ENCODE measurements around the gene U2AF2. TPM values are rescaled to one million over a fixed set of nuclear protein-coding genes. Genes with fewer than 3 reads are reported as not detected.

The U2AF2 gene
- total RNA-seq: 100 to 1,000 TPM in 7 of 8 experiments, 10 to 100 TPM in 1; 85.3 to 252 (median 133) TPM

GRCh38 chr19:55654868-55655647, at the start of gene U2AF2:
TSS of gene U2AF2 (plus strand) at chr19:55655035. CDS start at chr19:55655105, 70 bp downstream.
- in situ Hi-C loops (cut with MboI; ENCODE audit: low pct_unique_long_range_greater_than_20kb in 2 of 9, low sequenced_read_pairs in 9 of 9, unreplicated experiment in 9 of 9): no loop called here

GRCh38 chr19:55605207-55605636, 49.6 kb upstream of the U2AF2 start:
- peaks cover 6 to 15% of the 10 kb centered on the region in 2 donors for H3K4me1 ChIP-seq (replicated peaks in 1 of 2)

More at GRCh38 chr19:55654868-55655647, at the start of gene U2AF2:
- peaks cover 9 to 10% of the 10 kb centered on the region in 2 donors for H3K4me1 ChIP-seq (replicated peaks in 1 of 2)
- ATAC-seq (replicated peaks in 6 of 8): peak; percentile 34 to 59 (median 53)
- peak within 1 kb of the TSS; percentile 70 to 96 (median 89) for H3K4me3 ChIP-seq
- 0 to 5% (median 2%) methylated on average over 2 to 10 of the region's 95 CpGs; no CpG with 5 or more reads in 4 of the 10 experiments for WGBS, 10 experiments
- H3K27ac ChIP-seq: peak within 1 kb of the TSS; percentile 100

GRCh38 chr19:55605637-55606470, 49.0 kb upstream of the U2AF2 start, which contains the start of gene ZNF865:
TSS of gene ZNF865 (plus strand) at chr19:55605647. CDS start at chr19:55613619, 7,972 bp downstream.
- peak within 1 kb of the TSS; percentile 91 to 97 for H3K27ac ChIP-seq
- H3K4me3 ChIP-seq: peak within 1 kb of the TSS; percentile 58 to 84 (median 72)
- WGBS, 10 experiments: 0 to 7% (median 4%) methylated on average over 1 to 7 of the region's 44 CpGs; no CpG with 5 or more reads in 5 of the 10 experiments
- H3K4me1 ChIP-seq (replicated peaks in 1 of 2): peaks cover 6 to 14% of the 10 kb centered on the region in 2 donors
- in situ Hi-C loops (cut with MboI; ENCODE audit: low pct_unique_long_range_greater_than_20kb in 2 of 9, low sequenced_read_pairs in 9 of 9, unreplicated experiment in 9 of 9): loop anchor here in 1 of 9 experiments (10.0 kb wide), 1 partner anchor 91 kb away; no protein-coding TSS in a partner anchor
- peak; percentile 36 to 56 (median 42) for ATAC-seq (replicated peaks in 6 of 8)

More at GRCh38 chr19:55605207-55605636, 49.6 kb upstream of the U2AF2 start:
- WGBS, 10 experiments: 0 to 2% methylated on average over 2 to 9 of the region's 43 CpGs; no CpG with 5 or more reads in 8 of the 10 experiments
- Histone ChIP-seq H3K27ac (peak overlapping the region; percentile 91 to 97), H3K4me3 (peak overlapping the region; percentile 58 to 84 (median 72))
- peak; percentile 62 to 85 (median 81) for ATAC-seq (replicated peaks in 6 of 8)
- in situ Hi-C loops (cut with MboI; ENCODE audit: low pct_unique_long_range_greater_than_20kb in 2 of 9, low sequenced_read_pairs in 9 of 9, unreplicated experiment in 9 of 9): loop anchor here in 1 of 9 experiments (10.0 kb wide), 1 partner anchor 90 kb away; no protein-coding TSS in a partner anchor

- ATAC-seq (replicated peaks in 6 of 8): no peak
- WGBS, 10 experiments: 7 to 20% (median 17%) methylated on average over 1 to 11 of the region's 12 CpGs; no CpG with 5 or more reads in 5 of the 10 experiments
- Histone ChIP-seq H3K27ac (peak overlapping the region in 1 of 2 donors; percentile 97), H3K4me1 (replicated peaks in 1 of 2) (peaks cover 3 to 11% of the 10 kb centered on the region in 2 donors), H3K4me3 (peak overlapping the region; percentile 58 to 84 (median 72))
- in situ Hi-C loops (cut with MboI; ENCODE audit: low pct_unique_long_range_greater_than_20kb in 2 of 9, low sequenced_read_pairs in 9 of 9, unreplicated experiment in 9 of 9): loop anchor here in 1 of 9 experiments (10.0 kb wide), 1 partner anchor 92 kb away; no protein-coding TSS in a partner anchor
Measured at GRCh38 chr19:55606471-55606787, 48.4 kb upstream of the U2AF2 start.

- H3K27ac ChIP-seq: no peak overlapping the region
- peak overlapping the region in 4 of 5 donors; percentile 61 to 84 (median 74) for H3K4me3 ChIP-seq
- WGBS, 10 experiments: 67 to 95% (median 76%) methylated on average over 2 to 8 of the region's 9 CpGs; no CpG with 5 or more reads in 3 of the 10 experiments
- in situ Hi-C loops (cut with MboI; ENCODE audit: low pct_unique_long_range_greater_than_20kb in 2 of 9, low sequenced_read_pairs in 9 of 9, unreplicated experiment in 9 of 9): loop anchor here in 1 of 9 experiments (10.0 kb wide), 1 partner anchor 92 kb away; no protein-coding TSS in a partner anchor
- H3K4me1 ChIP-seq (replicated peaks in 1 of 2): peaks cover 3 to 11% of the 10 kb centered on the region in 2 donors
- no peak for ATAC-seq (replicated peaks in 6 of 8)
Measured at GRCh38 chr19:55606817-55607216, 48.0 kb upstream of the U2AF2 start.

GRCh38 chr19:55609326-55609725, 45.5 kb upstream of the U2AF2 start:
- Histone ChIP-seq H3K4me3 (no peak overlapping the region), H3K4me1 (replicated peaks in 1 of 2) (peaks cover under 1 to 7% of the 10 kb centered on the region in 2 donors), H3K27ac (no peak overlapping the region)
- no peak for ATAC-seq (replicated peaks in 6 of 8)
- 40 to 100% (median 91%) methylated on average over 1 to 5 of the region's 5 CpGs; no CpG with 5 or more reads in 3 of the 10 experiments for WGBS, 10 experiments
- in situ Hi-C loops (cut with MboI; ENCODE audit: low pct_unique_long_range_greater_than_20kb in 2 of 9, low sequenced_read_pairs in 9 of 9, unreplicated experiment in 9 of 9): loop anchor here in 1 of 9 experiments (10.0 kb wide), 1 partner anchor 95 kb away; no protein-coding TSS in a partner anchor

GRCh38 chr19:55611300-55611982, 43.4 kb upstream of the U2AF2 start:
- 0 to 100% (median 77%) methylated on average over 1 to 4 of the region's 15 CpGs; no CpG with 5 or more reads in 4 of the 10 experiments for WGBS, 10 experiments
- H3K4me1 ChIP-seq (replicated peaks in 1 of 2): peaks cover 0 to 5% of the 10 kb centered on the region in 2 donors
- peak overlapping the region in 1 of 2 donors; percentile 20 for H3K27ac ChIP-seq
- ATAC-seq (replicated peaks in 6 of 8): no peak
- in situ Hi-C loops (cut with MboI; ENCODE audit: low pct_unique_long_range_greater_than_20kb in 2 of 9, low sequenced_read_pairs in 9 of 9, unreplicated experiment in 9 of 9): no loop called here
- no peak overlapping the region for H3K4me3 ChIP-seq

GRCh38 chr19:55611983-55612645, 42.7 kb upstream of the U2AF2 start:
- in situ Hi-C loops (cut with MboI; ENCODE audit: low pct_unique_long_range_greater_than_20kb in 2 of 9, low sequenced_read_pairs in 9 of 9, unreplicated experiment in 9 of 9): no loop called here
- no peak overlapping the region for H3K27ac ChIP-seq
- WGBS, 10 experiments: 86 to 100% (median 100%) methylated on average over 1 to 2 of the region's 3 CpGs; no CpG with 5 or more reads in 2 of the 10 experiments
- no peaks in the 10 kb centered on the region for H3K4me1 ChIP-seq (replicated peaks in 1 of 2)
- no peak overlapping the region for H3K4me3 ChIP-seq
- ATAC-seq (replicated peaks in 6 of 8): no peak

GRCh38 chr19:55613396-55613795, 41.4 kb upstream of the U2AF2 start:
- Histone ChIP-seq H3K4me1 (replicated peaks in 1 of 2) (no peaks in the 10 kb centered on the region), H3K27ac (no peak overlapping the region), H3K4me3 (no peak overlapping the region)
- in situ Hi-C loops (cut with MboI; ENCODE audit: low pct_unique_long_range_greater_than_20kb in 2 of 9, low sequenced_read_pairs in 9 of 9, unreplicated experiment in 9 of 9): no loop called here
- WGBS, 10 experiments: no CpG with 5 or more reads among the region's 27 CpGs
- peak in 2 of 8 experiments; percentile 8 to 11 for ATAC-seq (replicated peaks in 6 of 8)

GRCh38 chr19:55613930-55614710, 40.7 kb upstream of the U2AF2 start:
- WGBS, 10 experiments: no CpG with 5 or more reads among the region's 75 CpGs
- peak in 4 of 8 experiments; percentile 12 to 19 (median 14) for ATAC-seq (replicated peaks in 6 of 8)
- H3K4me3 ChIP-seq: no peak overlapping the region
- no peak overlapping the region for H3K27ac ChIP-seq
- no peaks in the 10 kb centered on the region for H3K4me1 ChIP-seq (replicated peaks in 1 of 2)
- in situ Hi-C loops (cut with MboI; ENCODE audit: low pct_unique_long_range_greater_than_20kb in 2 of 9, low sequenced_read_pairs in 9 of 9, unreplicated experiment in 9 of 9): no loop called here

Data from motor neuron (in vitro differentiated cells).